GM12878 (cell line): ENCODE measurements around the gene CERT1. TPM values are rescaled to one million over a fixed set of nuclear protein-coding genes. Genes with fewer than 3 reads are reported as not detected.

Source experiments
- HDAC6 ChIP-seq: fragments of 200-600 bp; sonication (generic); IDR thresholded peaks from one replicate; pipeline ENCODE4 v1.8.0; 2017; ENCODE audit warnings: antibody characterized with exemption; ENCODE audit not compliant: unreplicated experiment
- NKRF ChIP-seq: fragments of 450-650 bp; conservative IDR thresholded peaks from 2 replicates; pipeline ENCODE4 v1.6.1; 2017; ENCODE audit warnings: mild to moderate bottlenecking, moderate library complexity
- RUNX3 ChIP-seq: IDR thresholded peaks from 2 replicates; pipeline ENCODE4 v1.6.1; 2012; ENCODE audit warnings: low read length, inconsistent platforms
- WRNIP1 ChIP-seq: IDR thresholded peaks from 2 replicates; pipeline ENCODE4 v1.6.1; 2011; ENCODE audit warnings: low read depth, low read length, improper control_type of control experiment, borderline replicate concordance
- ZBTB4 ChIP-seq: fragments of 450-650 bp; formaldehyde crosslinking; IDR thresholded peaks from 2 replicates; pipeline ENCODE4 v1.4.0; 2022; ENCODE audit warnings: mild to moderate bottlenecking, moderate library complexity
- ZNF687 ChIP-seq: fragments of 450-650 bp; IDR thresholded peaks from 2 replicates; pipeline ENCODE4 v1.6.1; 2017; ENCODE audit warnings: mild to moderate bottlenecking, moderate library complexity
- polyA plus RNA-seq, 11 experiments: library from polyadenylated mRNA; depleted of rRNA in 4 of 11; unstranded in 6 of 11; stranded (reverse) in 5 of 11; fragments of >200 nt; fragmentation: Nextera tagmentation in 4 of 11; fragmentation: Illumina TruSeq in 1 of 11; extraction: Ambion mirVana in 4 of 11; extraction: Trizol in 1 of 11; gene quantifications; 1 replicate in 1 of 11; 2 replicates in 10 of 11; pipeline versions ENCODE4 v1.2.1 to v1.2.3, GENCODE V29; 2011 to 2016; ENCODE audit warnings: inconsistent platforms in 2 of 11, missing spikeins in 2 of 11, low read depth in 1 of 11
- total RNA-seq, 4 experiments: library from RNA; depleted of rRNA in 3 of 4; stranded (reverse); fragments of >200 nt in 3 of 4; fragmentation: Illumina TruSeq in 1 of 4; extraction: Trizol in 1 of 4; gene quantifications; 2 replicates each; pipeline versions ENCODE4 v1.2.1 to v1.2.3, GENCODE V29; 2013 to 2021

CERT1 gene
- total and polyA plus RNA-seq, 10 of the 15 experiments (the other 5 are each of a cell fraction or from before 2014, with no cell fraction given): 7.7 to 36.7 (median 25.6) TPM

GRCh38 chr5:75482482-75482881 lies 28.9 kb downstream of the CERT1 start (continued):
- TF ChIP-seq ZNF687: no peak
- no peak for TF ChIP-seq RUNX3
- TF ChIP-seq NKRF: no peak
- no peak for TF ChIP-seq HDAC6
- TF ChIP-seq WRNIP1: no peak
- TF ChIP-seq ZBTB4 (CRISPR knock-in tag): no peak
- TF ChIP-seq, all 136 proteins: peak for 0
